ENCODE data around the gene MCM10. TPM values are rescaled to one million over a fixed set of nuclear protein-coding genes. Genes with fewer than 3 reads are reported as not detected.

The MCM10 gene
- total RNA-seq, 1 donor from 2014 or later = 16.2 TPM

DNA sequence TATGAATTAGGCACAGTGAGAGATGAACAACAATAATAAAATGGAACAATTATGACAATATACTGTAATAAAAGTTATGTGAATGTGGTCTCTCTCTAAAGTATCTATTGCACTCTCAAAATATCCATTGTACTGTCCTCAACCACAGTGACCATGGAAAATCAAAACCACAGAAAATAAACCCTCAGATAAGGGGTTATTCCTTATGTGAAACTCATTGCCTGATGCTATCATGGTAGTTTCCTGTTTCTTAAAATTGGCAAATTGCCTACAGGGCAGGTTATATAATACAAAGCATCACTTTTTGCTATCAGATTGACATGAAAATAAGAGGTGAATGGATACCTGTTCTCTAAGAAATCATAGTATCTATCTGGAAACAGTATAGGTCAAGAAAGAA, 3.8 kb downstream of the MCM10 start:
- no peak overlapping the region for H3K4me3 ChIP-seq (ENCODE audit: low read depth, low read length)
- no peak for DNase-seq (ENCODE audit: low read depth)

DNA sequence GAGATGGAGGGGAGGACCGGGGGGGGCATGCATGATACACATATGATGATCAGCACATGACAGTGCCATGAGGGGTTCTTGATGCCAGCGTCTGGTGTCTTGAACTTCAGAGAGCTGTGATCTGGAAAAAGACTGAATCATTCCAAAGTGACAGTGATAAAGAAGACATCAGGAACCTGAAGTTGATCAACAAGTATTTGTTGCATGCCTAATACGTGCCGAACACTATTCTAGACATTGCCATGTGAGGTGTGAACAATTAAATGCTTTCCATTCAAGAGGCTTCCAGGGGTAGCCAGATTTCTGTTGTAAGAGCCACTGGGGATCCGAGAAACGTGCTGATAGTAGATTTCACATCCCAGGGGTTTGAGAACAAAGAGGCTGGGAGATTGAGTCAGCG, 6.2 kb downstream of the MCM10 start:
- TF ChIP-seq, protein P1, sequence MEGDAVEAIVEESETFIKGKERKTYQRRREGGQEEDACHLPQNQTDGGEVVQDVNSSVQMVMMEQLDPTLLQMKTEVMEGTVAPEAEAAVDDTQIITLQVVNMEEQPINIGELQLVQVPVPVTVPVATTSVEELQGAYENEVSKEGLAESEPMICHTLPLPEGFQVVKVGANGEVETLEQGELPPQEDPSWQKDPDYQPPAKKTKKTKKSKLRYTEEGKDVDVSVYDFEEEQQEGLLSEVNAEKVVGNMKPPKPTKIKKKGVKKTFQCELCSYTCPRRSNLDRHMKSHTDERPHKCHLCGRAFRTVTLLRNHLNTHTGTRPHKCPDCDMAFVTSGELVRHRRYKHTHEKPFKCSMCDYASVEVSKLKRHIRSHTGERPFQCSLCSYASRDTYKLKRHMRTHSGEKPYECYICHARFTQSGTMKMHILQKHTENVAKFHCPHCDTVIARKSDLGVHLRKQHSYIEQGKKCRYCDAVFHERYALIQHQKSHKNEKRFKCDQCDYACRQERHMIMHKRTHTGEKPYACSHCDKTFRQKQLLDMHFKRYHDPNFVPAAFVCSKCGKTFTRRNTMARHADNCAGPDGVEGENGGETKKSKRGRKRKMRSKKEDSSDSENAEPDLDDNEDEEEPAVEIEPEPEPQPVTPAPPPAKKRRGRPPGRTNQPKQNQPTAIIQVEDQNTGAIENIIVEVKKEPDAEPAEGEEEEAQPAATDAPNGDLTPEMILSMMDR (conservative IDR thresholded peaks at IDR 0.05; ENCODE audit: low read depth, low read length) = no peak
- DNase-seq (ENCODE audit: low read depth) = no peak
- H3K4me3 ChIP-seq (ENCODE audit: low read depth, low read length) = no peak overlapping the region

More for the DNA sequence above, 3.8 kb downstream of the MCM10 start:
- TF ChIP-seq, protein P1 (conservative IDR thresholded peaks at IDR 0.05; ENCODE audit: low read depth, low read length) = no peak

DNA sequence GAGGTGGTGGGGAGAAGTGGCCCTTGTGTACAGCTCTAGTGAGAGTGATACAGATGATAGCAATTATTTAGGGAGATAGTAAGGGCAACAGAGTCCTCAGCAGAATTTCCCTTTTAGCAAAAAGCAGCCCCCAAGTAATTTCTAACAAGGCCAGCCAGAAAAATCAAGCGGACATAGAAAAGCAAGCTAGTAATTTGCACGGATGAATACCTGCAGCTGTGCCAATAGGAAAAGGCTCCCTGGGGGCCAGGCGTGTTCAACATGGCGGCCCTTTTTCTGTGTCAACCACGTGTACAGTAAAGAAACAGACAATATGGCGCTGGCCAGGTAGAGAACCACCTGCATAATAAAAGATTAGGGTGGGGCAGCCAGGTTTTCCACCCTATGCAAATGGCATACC, 7.4 kb downstream of the MCM10 start:
- TF ChIP-seq, protein P1 (conservative IDR thresholded peaks at IDR 0.05; ENCODE audit: low read depth, low read length) = no peak
- no peak for DNase-seq (ENCODE audit: low read depth)
- H3K4me3 ChIP-seq (ENCODE audit: low read depth, low read length) = no peak overlapping the region

DNA sequence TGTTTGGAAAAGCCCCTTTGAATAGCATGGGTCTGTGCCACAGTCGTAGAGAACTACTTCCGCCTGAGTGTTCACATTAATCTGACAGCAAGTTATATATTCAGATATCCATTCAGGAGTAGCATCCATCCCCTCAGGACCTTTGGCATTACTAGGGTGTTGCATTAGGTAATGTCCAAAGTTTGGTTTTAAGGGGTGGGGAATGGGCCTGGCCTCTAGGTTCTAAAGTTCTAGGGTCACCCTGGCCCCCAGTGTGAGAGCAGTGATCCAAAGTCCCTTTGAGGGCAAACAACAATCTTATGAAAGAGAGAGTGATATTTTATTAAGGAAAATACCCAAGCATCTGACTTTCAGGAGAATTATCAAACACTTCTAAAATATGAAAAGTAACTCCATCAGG, 12.3 kb downstream of the MCM10 start:
- DNase-seq (ENCODE audit: low read depth) = no peak

DNA sequence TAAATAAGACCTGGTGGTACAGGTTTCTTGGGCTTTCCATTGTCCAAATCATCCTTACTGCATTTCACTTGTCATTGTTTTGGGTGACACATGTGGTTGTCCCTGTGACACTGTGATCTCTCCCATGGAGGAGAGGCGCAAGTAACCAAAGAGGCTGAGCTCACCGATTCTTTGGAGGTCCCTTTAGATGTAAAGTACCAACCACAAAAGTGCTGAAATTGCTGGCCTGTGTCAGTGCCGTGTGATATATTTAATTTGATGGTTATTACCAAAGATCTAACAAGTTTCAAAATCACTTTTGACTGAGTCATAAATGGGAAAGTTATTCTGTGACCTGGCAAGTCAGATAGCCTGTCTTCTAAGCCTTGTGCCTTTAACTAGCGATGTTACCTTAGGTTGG, 19.4 kb downstream of the MCM10 start:
- TF ChIP-seq, protein P1 (conservative IDR thresholded peaks at IDR 0.05; ENCODE audit: low read depth, low read length) = no peak

More for the DNA sequence above, 12.3 kb downstream of the MCM10 start:
- TF ChIP-seq, protein P1 (conservative IDR thresholded peaks at IDR 0.05; ENCODE audit: low read depth, low read length) = no peak
- no peak overlapping the region for H3K4me3 ChIP-seq (ENCODE audit: low read depth, low read length)

DNA sequence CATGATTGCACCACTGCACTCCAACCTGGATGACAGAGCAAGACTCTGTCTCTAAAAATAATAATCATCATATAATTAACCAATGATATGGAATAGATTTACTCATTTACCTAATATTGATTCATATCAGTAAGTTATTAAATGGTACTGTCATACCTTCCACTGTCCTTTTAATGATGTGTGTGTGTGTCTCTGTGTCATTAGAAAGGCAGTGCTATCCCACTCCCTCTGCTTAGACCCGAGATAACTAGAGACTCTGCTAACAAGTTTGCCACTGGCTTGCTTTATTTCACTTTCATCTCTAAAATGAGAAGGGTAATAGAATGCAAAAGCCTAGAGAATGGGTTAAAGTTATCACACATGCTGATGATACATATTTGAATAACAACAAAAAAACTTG, 21.1 kb downstream of the MCM10 start:
- TF ChIP-seq, protein P1 (conservative IDR thresholded peaks at IDR 0.05; ENCODE audit: low read depth, low read length) = no peak
- no peak for DNase-seq (ENCODE audit: low read depth)
- no peak overlapping the region for H3K4me3 ChIP-seq (ENCODE audit: low read depth, low read length)

More for the DNA sequence above, 19.4 kb downstream of the MCM10 start:
- DNase-seq (ENCODE audit: low read depth) = no peak
- no peak overlapping the region for H3K4me3 ChIP-seq (ENCODE audit: low read depth, low read length)

DNA sequence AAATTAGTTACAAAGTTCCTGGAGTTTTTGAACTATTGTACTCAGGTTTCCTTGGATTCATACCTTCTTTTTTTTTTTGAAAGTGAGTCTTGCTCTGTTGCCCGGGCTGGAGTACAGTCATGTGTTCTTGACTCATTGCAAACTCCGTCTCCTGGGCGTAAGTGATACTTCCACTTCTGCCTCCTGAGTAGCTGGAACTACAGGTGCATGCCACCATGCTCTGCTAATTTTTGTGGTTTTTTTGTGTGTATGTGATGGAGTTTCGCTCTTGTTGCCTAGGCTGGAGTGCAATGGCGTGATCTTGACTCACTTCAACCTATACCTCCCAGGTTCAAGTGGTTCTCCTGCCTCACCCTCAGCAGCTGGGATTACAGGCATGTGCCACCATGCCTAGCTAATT, 22.3 kb downstream of the MCM10 start:
- H3K4me3 ChIP-seq (ENCODE audit: low read depth, low read length) = no peak overlapping the region
- no peak for DNase-seq (ENCODE audit: low read depth)
- TF ChIP-seq, protein P1 (conservative IDR thresholded peaks at IDR 0.05; ENCODE audit: low read depth, low read length) = no peak

Measured in epithelial cell of proximal tubule (primary cell).